GM12878 (cell line): ENCODE data around the gene NRK.

Experiments
- CEBPB ChIP-seq, 2 experiments: fragments of 150-350 bp in 1 of 2; IDR thresholded peaks; 2 replicates each; pipeline ENCODE4 v1.6.1; 2012 to 2014; ENCODE audit warnings: low read depth in 2 of 2, low read length in 2 of 2, borderline replicate concordance in 1 of 2, inconsistent platforms in 1 of 2
- CTCF ChIP-seq, 3 experiments: IDR thresholded peaks in 2 of 3; conservative IDR thresholded peaks in 1 of 3; 2 replicates each; pipeline ENCODE4 v1.5.1; 2011; ENCODE audit warnings: low read depth in 3 of 3, low read length in 3 of 3, mild to moderate bottlenecking in 3 of 3, control low read depth in 2 of 3, moderate library complexity in 2 of 3, inconsistent platforms in 1 of 3, mixed read lengths in 1 of 3; ENCODE audit not compliant: control insufficient read depth in 2 of 3, insufficient read depth in 1 of 3; ENCODE audit errors: extremely low read depth in 1 of 3
- EP300 ChIP-seq, 2 experiments: fragments of 150-350 bp in 1 of 2; IDR thresholded peaks; 2 replicates each; pipeline ENCODE4 v1.6.1; 2011 to 2012; ENCODE audit warnings: low read depth in 2 of 2, low read length in 2 of 2, borderline replicate concordance in 1 of 2, improper control_type of control experiment in 1 of 2, inconsistent platforms in 1 of 2; ENCODE audit not compliant: control insufficient read depth in 1 of 2
- FOXK2 ChIP-seq: fragments of 450-650 bp; IDR thresholded peaks from 2 replicates; pipeline ENCODE4 v1.6.1; 2017; ENCODE audit warnings: mild to moderate bottlenecking, moderate library complexity
- JUNB ChIP-seq: IDR thresholded peaks from 2 replicates; pipeline ENCODE4 v1.6.1; 2016; ENCODE audit warnings: antibody characterized with exemption, mild to moderate bottlenecking
- MTA3 ChIP-seq: IDR thresholded peaks from 2 replicates; pipeline ENCODE4 v1.6.1; 2012; ENCODE audit warnings: low read length, inconsistent platforms, borderline replicate concordance
- PML ChIP-seq: IDR thresholded peaks from 2 replicates; pipeline ENCODE4 v1.6.1; 2012; ENCODE audit warnings: low read length, inconsistent platforms
- POLR2A ChIP-seq: IDR thresholded peaks from 2 replicates; pipeline ENCODE4 v1.6.1; 2011; ENCODE audit warnings: low read depth, mild to moderate bottlenecking, low read length

- no peak for TF ChIP-seq EP300 (IDR thresholded peaks at IDR 0.05; ENCODE audit: borderline replicate concordance in 1 of 2, control insufficient read depth in 1 of 2, low read depth in 2 of 2, low read length in 2 of 2)
- no peak for TF ChIP-seq POLR2A
- TF ChIP-seq CTCF (IDR thresholded peaks at IDR 0.05 in 2 of 3, conservative IDR thresholded peaks at IDR 0.05 in 1 of 3; ENCODE audit: control insufficient read depth in 2 of 3, extremely low read depth in 1 of 3, insufficient read depth in 1 of 3, low read depth in 3 of 3, low read length in 3 of 3) = no peak
- TF ChIP-seq MTA3 = no peak
- TF ChIP-seq PML = no peak
- TF ChIP-seq CEBPB (IDR thresholded peaks at IDR 0.05; ENCODE audit: borderline replicate concordance in 1 of 2, low read depth in 2 of 2, low read length in 2 of 2) = no peak
- no peak for TF ChIP-seq JUNB
- no peak for TF ChIP-seq FOXK2
These were observed 185.5 kb downstream of the NRK start for GRCh38 chrX:106007815-106008214.
